Glutamatergic neuron (in vitro differentiated cells): ENCODE measurements around the gene PWWP2A. TPM values are rescaled to one million over a fixed set of nuclear protein-coding genes. Genes with fewer than 3 reads are reported as not detected.

Experiments
- DNase-seq: peaks from one replicate; pipeline ENCODE4 v3.0.0; 2022
- H3K27ac Mint-ChIP-seq: one replicate; pipeline ENCODE4 v1.8.0; 2020; ENCODE audit warnings: mild to moderate bottlenecking, mixed read lengths, inconsistent platforms; ENCODE audit not compliant: unreplicated experiment
- H3K27me3 Mint-ChIP-seq: one replicate; pipeline ENCODE4 v1.8.0; 2020; ENCODE audit warnings: mild to moderate bottlenecking, moderate library complexity, mixed read lengths, inconsistent platforms; ENCODE audit not compliant: unreplicated experiment
- H3K36me3 Mint-ChIP-seq: one replicate; pipeline ENCODE4 v1.8.0; 2020; ENCODE audit warnings: mild to moderate bottlenecking, mixed read lengths, inconsistent platforms; ENCODE audit not compliant: unreplicated experiment
- H3K4me1 Mint-ChIP-seq: one replicate; pipeline ENCODE4 v1.8.0; 2020; ENCODE audit warnings: mild to moderate bottlenecking, low read depth, mixed read lengths, inconsistent platforms; ENCODE audit not compliant: unreplicated experiment
- H3K4me3 Mint-ChIP-seq: one replicate; pipeline ENCODE4 v1.8.0; 2020; ENCODE audit warnings: mild to moderate bottlenecking, mixed read lengths, inconsistent platforms; ENCODE audit not compliant: unreplicated experiment
- H3K9me3 Mint-ChIP-seq: one replicate; pipeline ENCODE4 v1.8.0; 2020; ENCODE audit warnings: mild to moderate bottlenecking, moderate library complexity, mixed read lengths, inconsistent platforms; ENCODE audit not compliant: unreplicated experiment
- CTCF ChIP-seq: fragments of 200-600 bp; sonication (generic); IDR thresholded peaks from one replicate; pipeline ENCODE4 v1.5.0; 2021; ENCODE audit not compliant: partially characterized antibody, unreplicated experiment
- long read RNA-seq: library from polyadenylated mRNA; unstranded; transcript quantifications from one replicate; pipeline ENCODE4 v2.0.0, GENCODE V29; 2020; ENCODE audit not compliant: unreplicated experiment
- total RNA-seq: library from RNA; stranded (reverse); fragmentation: NEBNext Ultra II Directional; extraction: Animal tissue kit (Norgen Biotek cat#: 25700); gene quantifications from one replicate; pipeline ENCODE4 v1.2.1, GENCODE V29; 2021; ENCODE audit not compliant: unreplicated experiment

Gene PWWP2A
- total RNA-seq = 75.7 TPM
- long read RNA-seq, transcript PWWP2A-201 (2 exons, 3,346 nt) = major isoform, 6 of 10 reads
- long read RNA-seq, partial matches to known transcripts = 1 of 10 reads
- long read RNA-seq, other reads (novel, unspliced or antisense) = 1 of 10 reads

GRCh38 chr5:160119142-160119904 is at the start of gene PWWP2A:
Gene PWWP2A, minus strand, starts transcription at chr5:160119450. Its CDS starts 62 bp downstream, at chr5:160119388.
- TF ChIP-seq CTCF = no peak

GRCh38 chr5:160167624-160168165 is 48.4 kb upstream of the PWWP2A start:
- H3K4me1 Mint-ChIP-seq = peaks cover 55% of the 10 kb centered on the region
- H3K9me3 Mint-ChIP-seq = peaks cover 25% of the 10 kb centered on the region
- no peak for DNase-seq
- H3K36me3 Mint-ChIP-seq = no peaks in the 10 kb centered on the region
- no peak for TF ChIP-seq CTCF
- peak overlapping the region; percentile 97 for H3K27ac Mint-ChIP-seq
- peaks cover 16% of the 10 kb centered on the region for H3K27me3 Mint-ChIP-seq
- H3K4me3 Mint-ChIP-seq = no peak overlapping the region

More at GRCh38 chr5:160119142-160119904, at the start of gene PWWP2A:
- peaks cover 7% of the 10 kb centered on the region for H3K4me1 Mint-ChIP-seq
- H3K27ac Mint-ChIP-seq = peak within 1 kb of the TSS; percentile 96
- H3K4me3 Mint-ChIP-seq = peak within 1 kb of the TSS; percentile 98
- peaks cover 7% of the 10 kb centered on the region for H3K27me3 Mint-ChIP-seq
- no peaks in the 10 kb centered on the region for H3K36me3 Mint-ChIP-seq
- peak; percentile 95 for DNase-seq
- peaks cover 10% of the 10 kb centered on the region for H3K9me3 Mint-ChIP-seq

- Mint-ChIP-seq H3K4me1 (peaks cover 54% of the 10 kb centered on the region), H3K36me3 (no peaks in the 10 kb centered on the region), H3K9me3 (peaks cover 25% of the 10 kb centered on the region), H3K27me3 (peaks cover 16% of the 10 kb centered on the region), H3K4me3 (peak overlapping the region; percentile 47), H3K27ac (peak overlapping the region; percentile 97)
- DNase-seq = no peak
- no peak for TF ChIP-seq CTCF
Observed at GRCh38 chr5:160166973-160167623, 47.8 kb upstream of the PWWP2A start.

GRCh38 chr5:160166069-160166972 is 47.1 kb upstream of the PWWP2A start:
- peaks cover 16% of the 10 kb centered on the region for H3K27me3 Mint-ChIP-seq
- H3K4me3 Mint-ChIP-seq = peak overlapping the region; percentile 47
- H3K27ac Mint-ChIP-seq = peak overlapping the region; percentile 97
- H3K4me1 Mint-ChIP-seq = peaks cover 47% of the 10 kb centered on the region
- no peaks in the 10 kb centered on the region for H3K36me3 Mint-ChIP-seq
- no peak for TF ChIP-seq CTCF
- peaks cover 22% of the 10 kb centered on the region for H3K9me3 Mint-ChIP-seq
- no peak for DNase-seq
